NCI-H2196 treated with DMSO at 0.1 percent for 48 hours (cell line): ENCODE results near the gene NAGS.
"Not testable (repeated sequence)": the region's sequence is repeated elsewhere in the genome, so short reads cannot be mapped to it uniquely, and the experiment has no call there.

ENCODE experiments used
- DNase-seq: peaks from one replicate; lab custom pipeline; 2025; ENCODE audit not compliant: unreplicated experiment; lab: John Stamatoyannopoulos, UW

Gene NAGS

DNA sequence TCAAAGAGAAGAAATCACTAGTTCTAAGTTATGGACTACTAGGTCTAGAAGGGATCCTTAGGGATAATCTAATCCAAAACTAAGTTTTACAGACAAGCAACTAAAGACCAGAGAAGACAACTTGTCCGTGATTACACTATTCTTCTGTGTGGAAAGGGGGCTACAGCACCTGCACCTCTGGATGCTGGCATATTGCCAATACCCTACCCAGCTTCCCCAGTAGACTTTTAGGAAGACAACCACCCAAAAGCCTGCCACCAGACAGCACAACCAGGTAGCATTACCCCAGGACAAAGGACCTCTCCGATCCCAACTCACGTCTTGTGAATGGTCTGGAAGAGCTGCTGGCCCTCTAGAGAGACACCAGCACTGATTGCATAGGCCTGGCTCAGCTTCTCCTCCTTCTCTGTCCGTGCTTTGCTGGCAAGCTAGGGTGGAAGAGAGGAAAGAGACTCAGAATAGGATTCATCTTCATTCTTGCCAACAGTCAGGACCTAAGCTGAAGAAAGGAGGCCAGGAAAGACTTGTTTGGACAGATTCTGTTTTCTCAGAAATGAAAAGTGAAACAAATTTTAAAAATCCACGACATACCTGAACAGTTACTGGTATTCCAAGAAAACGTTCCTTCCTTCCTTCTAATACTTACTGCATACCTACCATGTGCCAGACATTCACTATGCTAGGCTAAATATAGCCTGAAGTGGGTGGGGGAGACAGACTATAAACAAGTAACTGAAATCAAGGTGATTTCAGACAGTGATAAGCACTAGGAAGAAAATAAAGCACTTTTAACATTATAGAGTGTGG lies 35.6 kb downstream of the NAGS start:
- no peak for DNase-seq

DNA sequence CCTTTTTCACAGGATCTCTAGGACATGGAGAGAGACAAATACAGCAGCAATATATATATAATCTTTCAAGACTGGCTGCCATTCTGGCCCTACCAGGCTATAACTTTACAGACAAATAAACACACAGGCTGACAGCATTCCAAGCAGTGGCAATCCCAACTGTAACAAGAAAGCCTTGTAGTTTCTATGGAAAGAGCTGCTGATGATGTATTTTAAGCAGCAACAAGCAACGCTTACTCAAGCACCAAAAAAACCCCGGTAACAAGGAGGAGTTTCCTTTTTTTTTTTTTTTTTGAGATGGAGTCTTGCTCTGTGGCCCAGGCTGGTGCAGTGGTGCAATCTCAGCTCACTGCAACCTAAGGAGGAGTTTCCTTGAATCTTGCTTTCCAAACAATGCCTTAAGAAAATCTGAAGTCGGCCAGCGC lies 38.9 kb downstream of the NAGS start:
- DNase-seq, result no peak

DNA sequence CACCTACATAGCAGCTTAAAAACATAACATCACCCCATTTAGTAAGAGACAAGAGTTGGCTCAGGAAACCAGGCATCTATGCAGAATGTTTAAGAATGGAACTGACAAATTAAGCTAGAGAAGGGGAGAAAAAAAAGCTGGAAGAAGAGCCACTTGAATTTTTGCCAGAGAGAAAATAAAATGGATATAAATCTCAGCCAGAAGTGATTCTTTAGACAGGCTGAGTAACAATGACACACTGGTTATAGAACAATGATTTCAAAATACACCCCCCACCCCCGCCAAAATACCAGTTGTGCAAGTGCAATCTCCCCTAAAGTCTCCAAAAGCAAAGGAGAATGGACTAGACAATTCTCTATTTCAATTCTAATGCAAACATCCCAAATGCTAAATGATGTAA lies 39.6 kb downstream of the NAGS start:
- DNase-seq, result no peak

GRCh38 chr17:44045486-44045885 lies 41.1 kb downstream of the NAGS start:
- DNase-seq, result no peak

DNA sequence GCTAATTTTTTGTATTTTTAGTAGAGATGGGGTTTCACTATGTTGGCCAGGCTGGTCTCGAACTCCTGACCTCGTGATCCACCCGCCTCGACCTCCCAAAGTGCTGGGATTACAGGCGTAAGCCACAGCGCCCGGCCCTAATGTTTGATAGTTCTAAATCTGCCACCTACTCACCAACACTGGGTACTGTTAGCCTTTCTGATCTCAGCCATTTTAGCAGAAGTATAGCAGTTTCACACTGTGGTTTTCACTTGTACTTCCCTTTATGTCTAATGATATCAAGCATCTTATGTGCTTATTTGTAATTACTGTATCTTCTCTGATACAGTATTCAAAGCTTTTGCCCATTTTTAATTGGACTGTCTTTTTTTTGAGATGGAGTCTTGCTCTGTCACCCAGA lies 42.5 kb downstream of the NAGS start:
- not testable (repeated sequence) for DNase-seq

GRCh38 chr17:44049294-44050060 lies 45.1 kb downstream of the NAGS start:
- no peak for DNase-seq

DNA sequence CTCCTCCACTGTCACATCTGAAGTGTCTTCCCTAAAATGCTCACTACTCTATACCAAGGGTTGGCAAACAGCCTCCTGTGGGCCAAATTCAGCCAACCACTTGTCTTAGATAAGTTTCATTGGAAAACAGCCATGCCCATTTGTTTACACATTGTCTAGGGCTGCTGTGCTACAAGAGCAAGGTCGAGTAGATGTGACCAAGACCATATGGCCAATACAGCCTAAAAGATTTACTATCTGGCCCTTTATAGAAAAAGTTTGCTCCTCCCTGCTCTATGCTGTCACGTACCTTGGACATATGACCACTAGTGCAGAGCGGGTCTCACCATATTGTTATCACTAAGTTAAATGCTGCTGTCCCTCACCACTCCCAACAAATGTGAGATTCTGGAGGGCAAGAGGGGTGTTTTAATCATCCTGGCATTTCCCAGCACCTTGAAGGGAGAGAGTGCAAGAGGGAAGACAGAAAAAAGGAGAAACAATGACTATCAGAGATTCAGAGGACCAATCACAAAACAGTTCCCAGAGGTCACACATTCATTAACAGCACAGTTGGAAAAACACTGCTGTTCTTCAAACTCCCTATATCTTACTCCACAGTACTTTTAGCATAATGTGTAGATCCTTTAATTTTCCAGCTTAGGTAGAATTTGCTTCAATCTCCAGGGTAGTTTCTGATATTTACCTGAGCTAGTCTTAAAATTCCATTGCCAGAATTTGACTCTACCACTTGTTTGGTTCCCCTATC lies 48.9 kb downstream of the NAGS start:
- peak; percentile 35 for DNase-seq
